Anterior cingulate cortex (tissue), 58 donors: ENCODE data around the gene CCDC157.

ENCODE experiments used
- DNase-seq, 58 donors: peaks; one replicate each; lab custom pipeline; 2025; lab: John Stamatoyannopoulos, UW

Gene CCDC157

GRCh38 chr22:30356449-30357235 is at the start of gene CCDC157, which contains the start of gene SF3A1:
CCDC157 (plus strand) TSS chr22:30357007; CDS start chr22:30366001, 8,994 bp downstream.
SF3A1 (minus strand) TSS chr22:30356894; CDS start chr22:30356792, 102 bp downstream.
- DNase-seq: peak; percentile 63 to 94 (median 86)

GRCh38 chr22:30307041-30307574 is 49.7 kb upstream of the CCDC157 start:
- no peak for DNase-seq

GRCh38 chr22:30308093-30308492 is 48.7 kb upstream of the CCDC157 start:
- no peak for DNase-seq

- no peak for DNase-seq
Observed at GRCh38 chr22:30308518-30309230, 48.1 kb upstream of the CCDC157 start.

- DNase-seq: peak in 1 of 58 donors; percentile 28
Observed at GRCh38 chr22:30309951-30310741, 46.7 kb upstream of the CCDC157 start.

- peak in 33 of 58 donors; percentile 11 to 80 (median 39) for DNase-seq
Observed at GRCh38 chr22:30310881-30311771, 45.7 kb upstream of the CCDC157 start.

GRCh38 chr22:30312053-30312452 is 44.8 kb upstream of the CCDC157 start:
- DNase-seq: no peak

- DNase-seq: no peak
Observed at GRCh38 chr22:30313527-30314363, 43.1 kb upstream of the CCDC157 start.

GRCh38 chr22:30314915-30315314 is 41.9 kb upstream of the CCDC157 start:
- DNase-seq: no peak

GRCh38 chr22:30315962-30316576 is 40.7 kb upstream of the CCDC157 start:
- DNase-seq: no peak

- DNase-seq: no peak
Observed at GRCh38 chr22:30317778-30318177, 39.0 kb upstream of the CCDC157 start.

GRCh38 chr22:30318799-30319419 is 37.9 kb upstream of the CCDC157 start:
- no peak for DNase-seq

- no peak for DNase-seq
Observed at GRCh38 chr22:30320021-30320556, 36.7 kb upstream of the CCDC157 start.

GRCh38 chr22:30321461-30321860 is 35.3 kb upstream of the CCDC157 start:
- no peak for DNase-seq

- DNase-seq: no peak
Observed at GRCh38 chr22:30323246-30323645, 33.6 kb upstream of the CCDC157 start.

GRCh38 chr22:30324014-30324730 is 32.6 kb upstream of the CCDC157 start:
- DNase-seq: no peak
